Prostate gland (tissue), 2 donors: Measurements from ENCODE around the gene OLFM3. TPM values are rescaled to one million over a fixed set of nuclear protein-coding genes. Genes with fewer than 3 reads are reported as not detected.

ENCODE experiments used
- DNase-seq: peaks from one replicate; pipeline ENCODE4 v3.0.0-alpha.2; 2019; ENCODE audit warnings: low spot score
- H3K27ac ChIP-seq, 2 donors: fragments of 200-600 bp; sonication (generic); 2 replicates each; pipeline ENCODE4 v1.5.1; 2017 to 2019
- H3K27me3 ChIP-seq: fragments of 200-600 bp; sonication (generic); replicated peaks from 2 replicates; pipeline ENCODE4 v1.5.1; 2019; ENCODE audit not compliant: insufficient read depth
- H3K36me3 ChIP-seq, 2 donors: fragments of 200-600 bp; sonication (generic); 1 replicate in 1 of 2; 2 replicates in 1 of 2; pipeline versions ENCODE4 v1.5.1 to v1.8.1; 2017 to 2019
- H3K4me1 ChIP-seq: fragments of 200-600 bp; sonication (generic); replicated peaks from 2 replicates; pipeline ENCODE4 v1.5.1; 2019
- H3K4me3 ChIP-seq, 2 donors: fragments of 200-600 bp; sonication (generic); 2 replicates each; pipeline ENCODE4 v1.5.1; 2017 to 2019
- H3K9me3 ChIP-seq: fragments of 200-600 bp; sonication (generic); 2 replicates; pipeline ENCODE4 v1.5.1; 2017
- CTCF ChIP-seq, 4 experiments: fragments of 200-600 bp in 2 of 4; fragments of 450-650 bp in 2 of 4; sonication (generic) in 2 of 4; IDR thresholded peaks; 1 replicate in 3 of 4; 2 replicates in 1 of 4; pipeline ENCODE4 v1.5.1; 2016 to 2019; ENCODE audit warnings: antibody characterized with exemption in 4 of 4, mild to moderate bottlenecking in 2 of 4, moderate library complexity in 2 of 4
- POLR2A ChIP-seq: fragments of 450-650 bp; IDR thresholded peaks from one replicate; pipeline ENCODE4 v1.6.1; 2016; ENCODE audit warnings: antibody characterized with exemption, mild to moderate bottlenecking
- POLR2AphosphoS5 ChIP-seq: sonication (generic); formaldehyde crosslinking; IDR thresholded peaks from one replicate; pipeline ENCODE4 v1.6.1; 2017; ENCODE audit warnings: antibody characterized with exemption
- WGBS: methylation state at CpG from one replicate; pipeline ENCODE4 v1.1.5; 2018; 5-methylcytosine and 5-hydroxymethylcytosine counted together
- intact Hi-C: fragments of 100-400 bp; cut with DNase I; formaldehyde crosslinking; loops from one replicate; pipeline ENCODE4 v1.14.2; 2022
- total RNA-seq, 2 donors: library from RNA; depleted of rRNA; stranded (reverse); fragments of >200 nt; gene quantifications; one replicate each; pipeline ENCODE4 v1.1.0, GENCODE V29; 2016

The OLFM3 gene
- total RNA-seq, 2 donors from 2014 or later, result not detected

- 90% methylated on average over 3 of the region's 3 CpGs for WGBS
- Histone ChIP-seq H3K9me3 (no peaks in the 10 kb centered on the region), H3K4me3 (no peak overlapping the region)
Measured at GRCh38 chr1:101977266-101977665, 19.5 kb downstream of the OLFM3 start.

GRCh38 chr1:101976161-101976560 lies 20.6 kb downstream of the OLFM3 start:
- Histone ChIP-seq H3K4me3 (no peak overlapping the region), H3K9me3 (no peaks in the 10 kb centered on the region), H3K27ac (no peak overlapping the region), H3K4me1 (no peaks in the 10 kb centered on the region), H3K27me3 (no peaks in the 10 kb centered on the region), H3K36me3 (no peaks in the 10 kb centered on the region)
- intact Hi-C loops, result no loop called here
- WGBS, result 89% methylated on average over 3 of the region's 3 CpGs
- no peak for DNase-seq
- TF ChIP-seq POLR2AphosphoS5, result no peak
- no peak for TF ChIP-seq POLR2A

More at GRCh38 chr1:101977266-101977665, 19.5 kb downstream of the OLFM3 start:
- Histone ChIP-seq H3K4me1 (no peaks in the 10 kb centered on the region), H3K27ac (no peak overlapping the region), H3K27me3 (no peaks in the 10 kb centered on the region), H3K36me3 (no peaks in the 10 kb centered on the region)
- intact Hi-C loops, result no loop called here
- DNase-seq, result no peak
- TF ChIP-seq POLR2A, result no peak

GRCh38 chr1:101975371-101975770 lies 21.4 kb downstream of the OLFM3 start:
- Histone ChIP-seq H3K36me3 (no peaks in the 10 kb centered on the region), H3K9me3 (no peaks in the 10 kb centered on the region), H3K27ac (no peak overlapping the region), H3K4me3 (no peak overlapping the region), H3K27me3 (no peaks in the 10 kb centered on the region), H3K4me1 (no peaks in the 10 kb centered on the region)
- no peak for DNase-seq
- no peak for TF ChIP-seq CTCF (IDR thresholded peaks at IDR 0.05)
- intact Hi-C loops, result no loop called here
- 79% methylated on average over 3 of the region's 3 CpGs for WGBS

- intact Hi-C loops, result no loop called here
- no peak for DNase-seq
- Histone ChIP-seq H3K4me3 (no peak overlapping the region), H3K27ac (no peak overlapping the region), H3K27me3 (no peaks in the 10 kb centered on the region), H3K9me3 (no peaks in the 10 kb centered on the region), H3K36me3 (no peaks in the 10 kb centered on the region), H3K4me1 (no peaks in the 10 kb centered on the region)
- TF ChIP-seq CTCF (IDR thresholded peaks at IDR 0.05) (no peak), POLR2A (no peak), POLR2AphosphoS5 (no peak)
- WGBS, result 68% methylated on average over 3 of the region's 3 CpGs
Measured at GRCh38 chr1:101974599-101975274, 22.0 kb downstream of the OLFM3 start.

- no peaks in the 10 kb centered on the region for H3K27me3 ChIP-seq
- H3K27ac ChIP-seq, result no peak overlapping the region
- no peak overlapping the region for H3K4me3 ChIP-seq
- H3K4me1 ChIP-seq, result no peaks in the 10 kb centered on the region
- no peaks in the 10 kb centered on the region for H3K9me3 ChIP-seq
- TF ChIP-seq CTCF (IDR thresholded peaks at IDR 0.05), result no peak
- H3K36me3 ChIP-seq, result no peaks in the 10 kb centered on the region
- 84% methylated on average over 1 of the region's 1 CpG for WGBS
- no peak for DNase-seq
- intact Hi-C loops, result no loop called here
Measured at GRCh38 chr1:101971304-101971703, 25.4 kb downstream of the OLFM3 start.

- 73% methylated on average over 4 of the region's 4 CpGs for WGBS
- TF ChIP-seq POLR2A (no peak), POLR2AphosphoS5 (no peak), CTCF (IDR thresholded peaks at IDR 0.05) (no peak)
- Histone ChIP-seq H3K9me3 (no peaks in the 10 kb centered on the region), H3K27ac (no peak overlapping the region), H3K4me3 (no peak overlapping the region), H3K27me3 (no peaks in the 10 kb centered on the region), H3K4me1 (no peaks in the 10 kb centered on the region), H3K36me3 (no peaks in the 10 kb centered on the region)
- intact Hi-C loops, result no loop called here
- no peak for DNase-seq
Measured at GRCh38 chr1:101967871-101968270, 28.9 kb downstream of the OLFM3 start.
